SW480 (cell line): ENCODE measurements around the gene EXOC6.

ENCODE experiments used
- DNase-seq: peaks from one replicate; pipeline ENCODE4 v3.0.0-alpha.2; 2016; ENCODE audit warnings: low spot score

EXOC6 gene

DNA sequence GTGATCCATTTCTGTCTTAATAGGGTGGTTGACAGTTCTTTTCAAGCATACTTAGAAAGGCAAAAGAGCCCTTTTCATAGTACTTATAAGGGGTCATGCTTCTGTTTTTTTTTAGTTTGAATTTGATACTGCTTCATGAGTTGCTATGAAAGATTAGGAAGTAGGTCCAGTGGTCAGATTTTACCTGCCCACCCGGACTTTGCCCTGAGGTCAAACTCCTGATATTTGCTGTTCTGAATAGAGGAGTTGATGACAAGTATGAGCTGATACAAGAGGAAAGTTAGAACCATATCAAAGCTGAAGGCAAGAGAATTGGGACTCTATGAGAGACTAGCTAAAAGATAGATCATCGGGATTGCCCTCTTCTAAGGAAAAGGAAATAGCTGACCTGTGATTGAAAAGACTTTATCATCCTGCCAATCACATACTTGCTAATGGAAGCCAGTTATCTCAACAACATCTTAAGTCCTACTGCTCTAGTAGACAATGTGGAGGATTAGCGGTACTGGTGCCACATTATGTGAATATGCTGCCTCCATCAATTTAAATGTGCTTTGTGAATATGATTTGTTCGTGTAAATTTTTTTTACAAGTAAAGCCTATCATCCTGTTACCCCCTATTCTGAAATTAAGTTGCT is 174.8 kb downstream of the EXOC6 start:
- DNase-seq = no peak

DNA sequence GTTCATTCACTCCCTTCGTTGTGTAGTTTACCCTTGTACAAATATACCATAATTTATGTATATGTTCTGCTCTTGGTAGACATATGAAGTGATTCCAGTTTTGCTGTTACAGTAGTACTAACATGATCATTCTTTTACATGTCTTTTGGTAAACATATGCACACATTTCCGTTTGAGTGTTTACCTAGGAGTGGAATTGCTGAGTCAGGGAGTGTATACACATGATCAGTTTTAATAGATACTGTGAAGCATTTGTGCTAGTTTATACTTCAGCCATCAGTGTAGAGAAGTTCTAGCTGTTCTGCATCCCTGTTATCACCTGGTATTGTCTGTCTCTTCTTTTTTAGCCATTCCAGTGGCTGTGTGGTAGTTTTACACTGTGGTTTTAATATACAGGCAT is 177.8 kb downstream of the EXOC6 start:
- DNase-seq = no peak

DNA sequence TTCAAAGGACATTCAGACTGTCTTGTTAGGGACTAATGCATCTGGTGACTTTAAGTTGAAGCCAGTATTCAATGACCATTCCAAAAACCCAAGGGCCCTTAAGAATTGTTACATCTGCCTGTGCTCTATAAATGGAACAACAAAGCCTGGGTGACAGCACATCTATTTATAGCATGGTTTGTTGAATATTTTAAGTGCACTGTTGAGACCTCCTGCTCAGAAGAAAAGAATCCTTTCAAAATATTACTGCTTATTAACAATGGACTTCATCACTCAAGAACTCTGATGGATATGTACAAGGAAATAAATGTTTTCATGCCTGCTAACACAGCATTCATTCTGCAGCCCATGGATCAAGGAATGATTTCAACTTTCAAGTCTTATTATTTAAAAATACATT is 179.2 kb downstream of the EXOC6 start:
- DNase-seq = no peak

DNA sequence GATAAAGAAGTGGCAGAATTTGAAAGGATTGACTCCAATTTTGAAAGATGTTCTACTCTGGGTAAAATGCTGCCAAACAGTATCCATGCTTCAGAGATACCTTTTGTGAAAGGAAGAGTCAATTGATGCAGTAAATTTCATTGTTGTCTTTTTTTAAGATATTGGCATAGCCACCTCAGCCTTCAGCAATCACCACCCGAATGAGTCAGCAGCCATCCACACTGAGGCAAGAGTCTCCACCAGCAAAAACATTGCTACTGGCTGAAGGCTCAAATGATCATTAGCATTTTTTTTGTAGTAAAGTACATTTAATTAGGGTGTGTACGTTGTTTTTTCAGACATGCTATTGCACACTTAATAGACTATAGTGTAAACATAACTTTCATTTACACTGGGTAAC is 180.6 kb downstream of the EXOC6 start:
- no peak for DNase-seq

DNA sequence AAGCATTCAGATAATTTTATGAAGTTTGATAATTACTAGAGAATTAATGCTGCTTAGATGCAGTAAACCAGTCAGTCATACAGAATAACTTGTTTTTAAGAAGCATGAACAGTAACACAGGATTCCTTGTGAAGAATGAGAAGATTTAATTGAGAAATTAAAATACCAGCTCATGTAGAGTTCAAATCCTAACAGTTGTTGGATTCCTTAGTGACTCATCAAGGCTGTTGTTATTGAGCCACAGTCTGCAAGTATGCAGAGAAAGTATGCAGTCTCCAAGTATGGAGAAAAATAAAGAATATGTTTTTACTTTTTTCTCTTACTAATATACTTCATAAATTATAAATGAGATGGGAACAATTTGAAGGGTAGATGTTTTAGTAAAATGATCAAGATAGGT is 182.1 kb downstream of the EXOC6 start:
- no peak for DNase-seq

DNA sequence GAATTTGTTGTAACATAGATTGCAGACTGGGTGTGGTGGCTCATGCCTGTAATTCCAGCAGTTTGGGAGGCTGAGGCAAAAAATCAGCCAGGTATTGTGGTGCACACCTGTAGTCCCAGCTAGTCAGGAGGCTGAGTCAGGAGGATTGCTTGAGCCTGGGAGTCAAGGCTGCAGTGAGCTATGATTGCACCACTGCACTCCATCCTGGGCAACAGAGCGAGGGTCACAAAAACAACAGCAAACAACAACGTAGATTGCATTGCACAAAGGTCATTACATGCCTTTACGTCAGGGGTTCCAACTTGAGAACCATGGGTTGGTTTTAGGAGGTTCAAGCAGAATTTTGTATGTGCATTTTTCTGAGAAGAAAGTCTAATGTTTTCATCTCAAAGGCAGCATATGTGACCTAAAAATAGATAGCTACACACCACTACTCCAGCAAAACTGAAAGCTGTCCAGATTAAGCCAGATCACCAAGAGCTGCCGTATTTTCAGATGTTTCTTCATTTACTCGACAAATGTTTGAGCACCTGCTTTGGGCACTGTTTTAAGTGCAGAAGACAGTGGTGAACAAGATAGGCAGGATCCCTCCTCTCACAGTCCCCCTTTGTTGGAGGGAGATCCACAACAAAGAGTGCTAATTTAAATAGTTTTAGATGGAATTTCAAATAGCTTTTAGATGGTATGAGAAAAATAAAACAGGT is 183.9 kb downstream of the EXOC6 start:
- DNase-seq = no peak

DNA sequence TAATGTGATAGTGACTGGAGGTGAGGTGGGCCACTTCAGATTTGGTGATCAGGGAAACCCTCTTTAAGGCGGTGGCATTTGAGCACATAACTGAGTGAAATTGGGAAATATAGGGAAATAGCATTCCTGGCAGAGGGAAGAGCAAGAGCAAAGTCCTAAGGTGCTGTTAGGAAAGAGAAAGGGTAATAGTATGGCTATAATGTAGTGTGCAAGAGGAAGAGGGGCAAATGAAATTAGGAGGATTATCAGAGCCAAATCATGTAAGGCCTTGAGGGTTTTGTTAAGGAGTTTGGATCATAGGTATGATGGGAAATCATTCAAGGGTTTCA is 184.5 kb downstream of the EXOC6 start:
- no peak for DNase-seq

DNA sequence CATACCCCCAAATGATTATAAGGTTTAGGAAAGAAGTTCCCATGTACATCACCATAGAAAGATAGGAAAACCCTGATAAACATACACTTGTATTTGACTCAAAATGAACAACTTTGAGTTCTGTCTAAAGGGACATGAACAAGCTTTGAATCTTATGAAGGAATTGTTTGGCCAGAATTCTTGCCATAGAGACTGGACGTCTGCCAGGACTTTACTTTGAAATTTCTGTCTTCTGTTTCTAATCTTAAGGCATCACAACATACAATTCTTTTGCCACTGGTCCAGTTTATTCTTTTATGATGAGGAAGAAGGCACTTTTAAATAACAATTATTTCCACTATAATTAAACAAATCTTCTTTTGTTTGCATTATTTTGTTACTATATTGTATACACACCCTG is 186.1 kb downstream of the EXOC6 start:
- DNase-seq = no peak

DNA sequence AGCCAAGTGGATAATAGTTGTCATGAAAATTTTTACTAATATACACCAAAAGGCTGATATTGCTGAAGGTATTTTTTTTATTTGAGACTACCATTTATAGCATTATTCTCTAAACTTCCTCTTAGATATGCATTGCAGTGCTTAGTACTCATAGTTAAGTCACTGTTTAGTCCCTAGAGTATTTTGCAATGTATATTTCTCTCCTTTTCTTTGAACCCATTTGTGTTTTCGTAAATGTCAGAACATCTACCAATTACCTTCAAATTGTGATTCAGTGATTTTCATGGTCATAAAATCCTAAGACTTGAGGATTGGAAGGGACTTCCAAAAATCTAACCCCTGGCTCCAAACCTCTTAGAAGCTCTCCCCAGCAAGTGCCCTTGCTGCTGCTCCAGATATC is 190.8 kb downstream of the EXOC6 start:
- DNase-seq = no peak

DNA sequence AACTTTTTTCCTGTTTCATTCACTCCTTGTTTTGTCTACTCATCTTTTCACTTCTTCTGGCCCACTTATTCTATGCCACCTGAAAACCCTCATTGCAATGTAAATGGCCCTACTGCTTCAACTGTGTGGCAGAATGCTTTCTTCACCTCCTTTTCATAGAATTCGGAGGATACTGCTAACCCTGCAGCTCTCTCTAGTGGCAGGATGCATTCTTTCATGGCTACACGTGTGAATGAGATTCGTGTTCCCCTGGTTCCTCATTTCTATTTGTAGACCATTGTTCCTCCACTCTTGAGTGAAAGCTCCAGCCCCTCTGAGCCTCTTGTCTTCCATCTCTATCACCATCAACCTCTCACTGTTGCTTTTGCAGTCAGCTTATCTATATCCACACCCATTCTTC is 191.4 kb downstream of the EXOC6 start:
- no peak for DNase-seq

DNA sequence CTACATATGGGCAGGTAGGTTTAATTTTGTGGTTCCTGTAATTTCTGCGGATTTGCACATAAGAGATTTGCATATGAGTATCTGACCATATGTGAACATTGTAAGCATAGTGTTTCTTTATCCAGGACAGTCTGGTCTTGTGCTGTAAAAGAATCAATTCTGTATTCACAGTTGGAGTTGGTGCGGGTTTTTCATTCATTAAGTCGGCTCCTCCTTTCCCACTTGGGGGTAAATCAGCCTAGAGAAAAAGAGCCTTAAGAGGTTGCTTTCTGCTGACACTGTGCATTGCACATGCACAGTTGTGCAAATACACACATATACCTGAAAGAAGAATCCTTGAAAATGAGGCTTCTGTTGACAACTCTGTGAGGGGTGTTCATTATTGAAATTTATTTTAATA is 206.2 kb downstream of the EXOC6 start:
- DNase-seq = no peak

DNA sequence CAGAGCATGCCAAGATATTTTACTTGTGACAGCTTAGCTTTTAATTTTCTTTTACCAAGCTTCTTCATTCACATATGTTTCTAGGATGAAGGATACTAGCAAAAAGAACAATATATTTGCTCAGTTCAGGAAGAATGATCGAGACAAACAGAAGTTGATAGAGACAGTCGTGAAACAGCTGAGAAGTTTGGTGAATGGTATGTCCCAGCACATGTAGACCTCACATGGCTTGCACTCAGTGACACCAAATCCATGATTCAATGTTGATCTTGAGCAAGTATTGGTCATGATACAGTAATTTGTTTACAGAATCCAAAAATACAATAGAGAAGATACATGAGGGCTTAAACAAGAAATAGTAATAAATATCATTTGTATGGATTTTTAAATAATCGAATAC is 209.8 kb downstream of the EXOC6 start:
- no peak for DNase-seq

DNA sequence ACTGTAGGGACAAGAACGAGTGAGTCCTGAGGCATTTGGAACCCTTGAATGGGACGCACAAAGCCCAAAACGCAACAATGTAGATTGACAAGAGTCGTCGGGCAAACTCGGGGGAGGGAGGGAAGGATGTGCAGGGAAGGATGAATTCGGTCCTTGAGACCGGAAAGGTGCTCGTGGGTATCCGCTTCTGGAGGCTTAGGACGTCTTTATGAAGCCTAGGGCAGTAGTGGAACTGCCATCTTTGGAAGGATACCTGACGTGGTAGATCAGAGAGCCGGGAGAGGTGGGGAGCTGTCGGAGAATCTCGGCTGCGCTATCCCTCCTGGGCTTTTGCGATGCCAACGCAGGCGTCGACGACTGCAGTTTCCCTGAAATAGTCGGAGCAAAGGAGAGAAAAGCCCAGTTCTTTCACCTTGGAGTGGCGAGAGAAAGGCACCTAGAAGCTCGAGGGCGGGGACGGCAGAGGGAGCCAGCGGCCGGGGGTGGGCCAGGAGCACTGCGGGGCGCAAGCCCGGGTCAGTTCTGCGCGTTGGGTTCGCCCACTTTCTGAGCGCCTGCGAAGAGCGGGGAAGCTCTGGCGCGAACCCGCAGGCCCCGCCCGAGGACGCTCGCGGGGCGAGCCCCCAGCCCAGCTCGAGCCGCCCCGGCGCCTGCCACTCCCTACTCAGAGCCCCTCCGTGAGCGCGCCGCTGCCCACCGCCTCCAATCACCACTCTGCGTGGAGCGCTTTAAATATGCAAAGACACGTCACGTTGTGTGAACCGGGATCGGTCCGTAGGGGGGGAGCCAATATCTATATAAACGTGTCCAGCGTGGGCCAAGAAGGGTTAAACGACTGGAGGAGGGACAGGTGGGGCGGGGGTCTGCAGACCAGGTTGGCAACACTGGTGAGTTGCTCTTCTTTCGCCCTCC is 211.9 kb downstream of the EXOC6 start, which contains the start of gene CYP26C1:
TSS of gene CYP26C1 (plus strand) at position 824 of the 912 bp plus-strand sequence. CDS start 466 bp downstream, outside the sequence.
- DNase-seq = no peak

DNA sequence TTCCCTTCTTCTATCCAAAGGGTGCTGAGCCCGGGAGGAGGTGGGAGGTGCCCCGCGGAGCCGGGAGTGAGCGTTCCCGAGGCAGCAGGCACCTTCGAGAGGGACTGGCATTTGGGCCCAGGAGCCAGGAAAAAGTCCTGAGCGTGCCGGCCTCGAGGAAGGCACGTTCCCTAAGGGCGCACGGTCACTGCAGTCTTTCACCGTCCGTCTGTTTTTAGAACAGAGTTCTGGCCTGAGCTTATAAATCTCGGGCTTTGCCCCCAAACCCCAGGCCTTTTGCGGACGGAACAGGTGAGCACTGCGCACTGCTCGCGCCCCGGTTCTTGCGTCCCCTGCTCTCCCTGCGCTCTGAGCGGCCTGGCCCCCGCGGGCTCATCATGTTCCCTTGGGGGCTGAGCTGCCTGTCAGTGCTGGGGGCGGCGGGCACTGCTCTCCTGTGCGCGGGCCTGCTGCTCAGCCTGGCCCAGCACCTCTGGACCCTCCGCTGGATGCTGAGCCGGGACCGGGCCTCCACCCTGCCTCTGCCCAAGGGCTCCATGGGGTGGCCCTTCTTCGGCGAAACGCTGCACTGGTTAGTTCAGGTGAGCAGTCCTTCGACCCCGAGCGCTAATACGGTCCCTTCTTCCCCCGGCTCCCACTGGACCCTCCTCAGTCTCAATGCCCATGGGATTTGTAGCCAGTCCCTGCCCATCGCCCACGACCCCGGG is 212.7 kb downstream of the EXOC6 start:
- no peak for DNase-seq

DNA sequence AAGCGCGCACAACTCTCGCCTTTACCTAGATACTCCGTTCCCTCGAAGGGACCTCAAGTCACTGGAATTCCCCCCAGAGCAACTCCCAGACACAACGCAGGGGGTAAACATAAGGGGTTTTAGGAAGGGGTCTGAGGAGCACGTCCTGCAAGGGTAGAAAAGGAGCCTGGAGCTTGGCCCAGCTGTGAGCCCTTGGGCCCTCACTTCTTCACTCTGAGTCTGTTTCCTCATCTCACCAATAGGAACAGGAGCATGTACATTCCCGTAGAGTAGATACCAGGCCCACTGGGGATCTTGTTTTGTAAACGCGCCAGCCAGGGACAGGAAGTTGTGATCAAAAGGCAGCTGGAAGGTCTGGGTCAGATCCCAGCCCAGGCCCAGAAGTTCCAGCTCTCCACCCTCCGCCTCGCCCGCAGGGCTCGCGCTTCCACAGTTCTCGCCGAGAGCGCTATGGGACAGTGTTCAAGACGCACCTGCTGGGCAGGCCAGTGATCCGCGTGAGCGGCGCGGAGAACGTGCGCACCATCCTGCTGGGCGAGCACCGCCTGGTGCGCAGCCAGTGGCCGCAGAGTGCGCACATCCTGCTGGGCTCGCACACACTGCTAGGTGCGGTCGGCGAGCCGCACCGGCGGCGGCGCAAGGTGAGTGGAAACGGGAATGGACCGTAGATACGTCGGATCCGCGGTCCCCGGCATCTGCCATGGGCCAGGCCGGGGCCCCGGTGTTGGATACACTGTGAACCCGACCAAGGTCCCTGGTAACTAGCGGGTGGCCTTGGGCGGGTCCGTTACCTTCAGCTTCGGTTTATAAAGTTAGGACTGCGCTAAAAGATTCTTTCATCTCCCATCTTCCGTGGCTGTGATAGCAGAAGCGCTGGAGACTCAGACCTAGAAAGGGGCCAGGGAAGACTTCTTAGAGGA is 213.5 kb downstream of the EXOC6 start:
- DNase-seq = no peak

DNA sequence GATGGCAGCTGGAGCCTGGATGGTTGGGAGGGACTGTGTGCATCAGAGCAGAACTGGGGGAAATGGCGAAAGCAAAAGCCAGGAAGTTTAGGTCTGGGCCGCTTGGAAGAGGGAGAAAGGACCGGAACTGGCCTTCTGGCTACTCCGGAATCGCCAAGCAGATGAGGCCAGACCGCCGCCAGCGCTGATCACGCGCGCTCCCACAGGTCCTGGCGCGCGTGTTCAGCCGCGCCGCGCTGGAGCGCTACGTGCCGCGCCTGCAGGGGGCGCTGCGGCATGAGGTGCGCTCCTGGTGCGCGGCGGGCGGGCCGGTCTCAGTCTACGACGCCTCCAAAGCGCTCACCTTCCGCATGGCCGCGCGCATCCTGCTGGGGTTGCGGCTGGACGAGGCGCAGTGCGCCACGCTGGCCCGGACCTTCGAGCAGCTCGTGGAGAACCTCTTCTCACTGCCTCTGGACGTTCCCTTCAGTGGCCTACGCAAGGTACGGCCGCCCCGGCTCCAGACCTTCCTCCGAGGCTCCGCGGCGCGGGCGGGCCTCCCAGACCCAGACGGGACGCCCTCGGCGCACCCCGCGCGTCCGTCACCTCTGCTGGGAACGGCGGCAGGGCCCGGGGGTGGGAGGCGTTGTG is 214.3 kb downstream of the EXOC6 start:
- DNase-seq = no peak

DNA sequence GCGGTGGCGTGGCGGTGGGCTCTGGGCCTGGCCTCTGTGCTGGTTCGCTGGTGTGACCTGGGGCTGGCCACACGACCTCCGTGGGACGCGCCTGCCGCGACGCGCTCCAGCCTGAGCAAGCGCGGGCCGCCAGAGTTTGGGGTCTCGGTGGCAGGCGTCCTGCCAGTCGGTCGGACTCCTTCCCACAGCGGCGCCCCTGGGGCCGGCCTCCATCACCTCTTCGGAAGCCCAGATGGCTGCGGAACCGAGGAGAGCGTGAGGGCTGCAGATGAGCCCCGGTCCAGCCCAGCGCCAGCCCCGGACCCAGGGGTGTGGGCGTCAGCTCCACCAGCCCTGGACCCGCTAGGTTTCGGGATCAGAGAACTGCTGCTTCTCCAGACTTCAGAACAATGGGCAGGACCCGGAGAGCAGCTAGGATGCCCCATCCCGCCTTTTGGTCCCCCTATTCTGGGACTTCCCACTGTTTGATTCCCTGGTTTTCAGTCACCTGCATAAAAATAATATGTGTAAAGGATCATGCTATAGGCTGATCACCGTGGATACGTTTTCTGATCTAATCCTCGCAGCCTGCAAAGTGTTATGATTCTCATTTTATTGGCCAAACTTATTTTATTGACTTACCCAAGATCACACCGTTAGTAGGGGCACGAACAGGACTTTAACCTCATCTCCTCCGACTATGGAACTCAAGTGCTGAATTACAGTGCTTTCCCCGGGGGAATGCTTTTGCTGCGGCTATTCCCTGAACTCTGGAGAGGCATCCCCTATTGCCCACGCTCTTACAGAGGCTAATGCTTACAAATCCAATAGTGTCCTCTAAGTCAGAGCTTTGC is 215.0 kb downstream of the EXOC6 start:
- no peak for DNase-seq

DNA sequence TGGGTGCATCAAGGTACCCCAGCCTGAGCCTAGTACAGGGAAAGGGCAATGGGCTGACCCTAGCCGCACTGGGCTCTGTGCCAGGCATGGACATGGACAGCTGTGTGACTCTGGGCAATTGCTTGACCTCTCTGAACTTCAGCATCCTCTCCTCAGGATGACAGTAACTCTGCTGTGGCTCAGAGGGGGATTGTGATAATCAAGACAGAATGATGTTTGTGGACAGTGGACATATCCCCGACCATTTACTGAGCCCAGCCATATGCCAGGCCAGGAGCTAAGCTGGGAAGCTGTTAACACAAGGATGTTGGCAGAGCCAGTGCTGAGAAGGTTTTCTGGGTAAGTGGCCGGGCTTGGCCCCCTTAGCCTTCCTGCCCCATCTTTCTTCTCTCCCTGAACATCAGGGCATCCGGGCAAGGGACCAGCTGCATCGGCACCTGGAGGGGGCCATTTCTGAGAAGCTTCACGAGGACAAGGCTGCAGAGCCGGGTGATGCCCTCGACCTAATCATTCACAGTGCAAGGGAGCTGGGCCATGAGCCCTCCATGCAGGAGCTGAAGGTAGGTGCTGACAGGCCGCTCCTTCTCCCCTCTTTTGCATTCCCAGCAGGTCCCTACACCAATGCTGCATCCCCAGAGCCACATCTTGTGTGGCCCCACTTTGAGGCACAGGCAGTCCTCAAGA is 215.8 kb downstream of the EXOC6 start:
- no peak for DNase-seq
